Nephron progenitor cell (in vitro differentiated cells): ENCODE measurements around the gene ZNF189.

Source experiments
- DNase-seq: peaks from one replicate; pipeline ENCODE4 v3.0.0; 2021
- H3K27ac Mint-ChIP-seq: 2 replicates; pipeline ENCODE4 v1.8.0; 2021; ENCODE audit warnings: mild to moderate bottlenecking, moderate library complexity, mixed read lengths
- H3K27me3 Mint-ChIP-seq: 2 replicates; pipeline ENCODE4 v1.8.0; 2021; ENCODE audit warnings: mild to moderate bottlenecking, low read depth, mixed read lengths; ENCODE audit not compliant: poor library complexity
- H3K36me3 Mint-ChIP-seq: 2 replicates; pipeline ENCODE4 v1.8.0; 2021; ENCODE audit warnings: low read depth, mixed read lengths
- H3K4me1 Mint-ChIP-seq: 2 replicates; pipeline ENCODE4 v1.8.0; 2021; ENCODE audit warnings: mixed read lengths
- H3K4me3 Mint-ChIP-seq: 2 replicates; pipeline ENCODE4 v1.8.0; 2021; ENCODE audit warnings: mild to moderate bottlenecking, moderate library complexity, mixed read lengths
- H3K9me3 Mint-ChIP-seq: 2 replicates; pipeline ENCODE4 v1.8.0; 2021; ENCODE audit warnings: mild to moderate bottlenecking, moderate library complexity, mixed read lengths
- CTCF ChIP-seq: fragments of 200-600 bp; sonication (generic); IDR thresholded peaks from 2 replicates; pipeline ENCODE4 v1.5.0; 2021; ENCODE audit warnings: antibody characterized with exemption

ZNF189 gene

GRCh38 chr9:101366038-101366756 lies 32.5 kb upstream of the ZNF189 start:
- H3K27me3 Mint-ChIP-seq: no peaks in the 10 kb centered on the region
- H3K4me1 Mint-ChIP-seq: no peaks in the 10 kb centered on the region
- no peaks in the 10 kb centered on the region for H3K36me3 Mint-ChIP-seq
- TF ChIP-seq CTCF: no peak
- no peak overlapping the region for H3K4me3 Mint-ChIP-seq
- no peaks in the 10 kb centered on the region for H3K9me3 Mint-ChIP-seq
- H3K27ac Mint-ChIP-seq: no peak overlapping the region
- DNase-seq: no peak

GRCh38 chr9:101367323-101367722 lies 31.3 kb upstream of the ZNF189 start:
- Mint-ChIP-seq H3K27ac (no peak overlapping the region), H3K4me1 (no peaks in the 10 kb centered on the region), H3K27me3 (no peaks in the 10 kb centered on the region), H3K4me3 (no peak overlapping the region), H3K36me3 (no peaks in the 10 kb centered on the region), H3K9me3 (no peaks in the 10 kb centered on the region)
- DNase-seq: no peak
- no peak for TF ChIP-seq CTCF

GRCh38 chr9:101369286-101369685 lies 29.4 kb upstream of the ZNF189 start:
- Mint-ChIP-seq H3K27ac (no peak overlapping the region), H3K4me1 (no peaks in the 10 kb centered on the region), H3K9me3 (no peaks in the 10 kb centered on the region), H3K4me3 (no peak overlapping the region), H3K36me3 (no peaks in the 10 kb centered on the region), H3K27me3 (no peaks in the 10 kb centered on the region)
- DNase-seq: no peak
- no peak for TF ChIP-seq CTCF

GRCh38 chr9:101369884-101370531 lies 28.6 kb upstream of the ZNF189 start:
- no peaks in the 10 kb centered on the region for H3K27me3 Mint-ChIP-seq
- no peak for DNase-seq
- H3K9me3 Mint-ChIP-seq: no peaks in the 10 kb centered on the region
- no peaks in the 10 kb centered on the region for H3K36me3 Mint-ChIP-seq
- no peak overlapping the region for H3K4me3 Mint-ChIP-seq
- no peak for TF ChIP-seq CTCF
- no peaks in the 10 kb centered on the region for H3K4me1 Mint-ChIP-seq
- no peak overlapping the region for H3K27ac Mint-ChIP-seq

GRCh38 chr9:101371813-101372212 lies 26.8 kb upstream of the ZNF189 start:
- no peak for TF ChIP-seq CTCF
- Mint-ChIP-seq H3K36me3 (no peaks in the 10 kb centered on the region), H3K4me3 (no peak overlapping the region), H3K9me3 (no peaks in the 10 kb centered on the region), H3K27me3 (no peaks in the 10 kb centered on the region), H3K27ac (no peak overlapping the region), H3K4me1 (no peaks in the 10 kb centered on the region)
- no peak for DNase-seq
